ENCODE results near the gene CNOT10.

CNOT10 gene

GRCh38 chr3:32819551-32820348 lies 134.8 kb downstream of the CNOT10 start:
- no peak for DNase-seq

- DNase-seq, result no peak
These were observed 135.4 kb downstream of the CNOT10 start for GRCh38 chr3:32820430-32820829.

- no peak for DNase-seq
These were observed 136.1 kb downstream of the CNOT10 start for GRCh38 chr3:32820971-32821685.

GRCh38 chr3:32821686-32822296 lies 136.8 kb downstream of the CNOT10 start:
- DNase-seq, result no peak

GRCh38 chr3:32822609-32823498 lies 137.9 kb downstream of the CNOT10 start:
- no peak for DNase-seq
